GM19372 (cell line): Measurements from ENCODE around the gene CEP43.

Experiments
- ATAC-seq: cut with Tn5 transposase; IDR thresholded peaks from one replicate; pipeline ENCODE4 v1.9.1; 2021; ENCODE audit warnings: mild to moderate bottlenecking, low read depth, moderate library complexity; ENCODE audit not compliant: unreplicated experiment

CEP43 gene

GRCh38 chr6:167005350-167006159 is 6.4 kb downstream of the CEP43 start:
- ATAC-seq = no peak

GRCh38 chr6:167007985-167008384 is 8.8 kb downstream of the CEP43 start:
- ATAC-seq = no peak

GRCh38 chr6:167013067-167013466 is 13.9 kb downstream of the CEP43 start:
- ATAC-seq = no peak

GRCh38 chr6:167013946-167014345 is 14.7 kb downstream of the CEP43 start:
- no peak for ATAC-seq

GRCh38 chr6:167015302-167015701 is 16.1 kb downstream of the CEP43 start:
- no peak for ATAC-seq

- peak; percentile 92 for ATAC-seq
Observed at GRCh38 chr6:167020206-167020605, 21.0 kb downstream of the CEP43 start.

GRCh38 chr6:167027308-167027707 is 28.1 kb downstream of the CEP43 start:
- no peak for ATAC-seq

- ATAC-seq = no peak
Observed at GRCh38 chr6:167027772-167028171, 28.6 kb downstream of the CEP43 start.

GRCh38 chr6:167030222-167031072 is 31.2 kb downstream of the CEP43 start:
- ATAC-seq = no peak

- ATAC-seq = no peak
Observed at GRCh38 chr6:167031082-167031709, 32.0 kb downstream of the CEP43 start.

GRCh38 chr6:167034056-167034455 is 34.9 kb downstream of the CEP43 start:
- no peak for ATAC-seq

- no peak for ATAC-seq
Observed at GRCh38 chr6:167037762-167038161, 38.6 kb downstream of the CEP43 start.

- no peak for ATAC-seq
Observed at GRCh38 chr6:167044696-167045095, 45.5 kb downstream of the CEP43 start.

GRCh38 chr6:167045828-167046580 is 46.8 kb downstream of the CEP43 start:
- ATAC-seq = no peak

GRCh38 chr6:167046861-167047495 is 47.8 kb downstream of the CEP43 start:
- ATAC-seq = peak; percentile 15

GRCh38 chr6:167047554-167047953 is 48.4 kb downstream of the CEP43 start:
- peak; percentile 84 for ATAC-seq
